BJ (cell line): Measurements from ENCODE around the gene NXPH3. TPM values are rescaled to one million over a fixed set of nuclear protein-coding genes. Genes with fewer than 3 reads are reported as not detected.

ENCODE experiments used
- CTCF ChIA-PET: fragments of 350-600 bp; formaldehyde crosslinking; extraction: SDS; loops from one replicate; lab custom pipeline; 2021; ENCODE audit warnings: antibody characterized with exemption, inconsistent platforms; lab: Yijun Ruan, JAX
- POLR2A ChIA-PET: fragments of 300-600 bp; sonication (Branson Sonifier 250); formaldehyde crosslinking; extraction: SDS; loops from one replicate; lab custom pipeline; 2021; ENCODE audit warnings: antibody characterized with exemption; lab: Charles Lee
- DNase-seq: peaks from one replicate; pipeline ENCODE4 v3.0.0-alpha.2; 2011; ENCODE audit warnings: low read depth
- H3K27me3 ChIP-seq: 2 replicates; pipeline ENCODE4 v1.6.0; 2011; ENCODE audit warnings: low read length; ENCODE audit not compliant: control insufficient read depth, insufficient read depth
- H3K36me3 ChIP-seq: 2 replicates; pipeline ENCODE4 v1.5.1; 2011; ENCODE audit warnings: low read length; ENCODE audit not compliant: control insufficient read depth, insufficient read depth
- H3K4me3 ChIP-seq: 2 replicates; pipeline ENCODE4 v1.5.1; 2011; ENCODE audit warnings: low read depth, mild to moderate bottlenecking, control low read depth, low read length
- CTCF ChIP-seq: IDR thresholded peaks from 2 replicates; pipeline ENCODE4 v1.5.1; 2011; ENCODE audit warnings: low read depth, mild to moderate bottlenecking, control low read depth, inconsistent platforms, low read length, moderate library complexity; ENCODE audit not compliant: insufficient read depth
- polyA minus RNA-seq: library from RNA; depleted of rRNA, polyadenylated mRNA; stranded (reverse); fragments of >200 nt; gene quantifications from 2 replicates; pipeline ENCODE4 v1.2.3, GENCODE V29; 2011; rRNA and poly(A)+ RNA removed
- polyA plus RNA-seq: library from polyadenylated mRNA; depleted of rRNA; stranded (reverse); fragments of >200 nt; gene quantifications from 2 replicates; pipeline ENCODE4 v1.2.3, GENCODE V29; 2011; rRNA removed

Gene NXPH3
- polyA plus RNA-seq (5.0 and 9.3 TPM in 2 replicates), polyA minus RNA-seq (4.7 and 6.1 TPM in 2 replicates)

- POLR2A ChIA-PET, result no interaction called here
Measured at GRCh38 chr17:49575679-49576087, at the start of gene NXPH3. TSS of gene NXPH3 (plus strand) at chr17:49575871. CDS start at chr17:49576220, 349 bp downstream.

GRCh38 chr17:49527927-49528651 is 47.6 kb upstream of the NXPH3 start:
- POLR2A ChIA-PET, result no interaction called here
- CTCF ChIA-PET, result interaction anchor here (1.0 kb wide), 2 partner anchors 14 to 29 kb away, joined by 3 read pairs; no protein-coding TSS in a partner anchor
- Histone ChIP-seq H3K4me3 (no peak overlapping the region), H3K27me3 (peaks cover 11% of the 10 kb centered on the region), H3K36me3 (no peaks in the 10 kb centered on the region)
- DNase-seq, result no peak
- TF ChIP-seq CTCF, result no peak

More at GRCh38 chr17:49575679-49576087, at the start of gene NXPH3:
- TF ChIP-seq CTCF, result peak; percentile 24; the same call in 1 of the 2 replicates
- Histone ChIP-seq H3K36me3 (no peaks in the 10 kb centered on the region), H3K4me3 (peak within 1 kb of the TSS; percentile 72), H3K27me3 (no peaks in the 10 kb centered on the region; the same call in 1 of the 2 replicates)
- no peak for DNase-seq
- CTCF ChIA-PET, result interaction anchor here (0.6 to 18.4 kb wide), 13 partner anchors 10 to 423 kb away, joined by 3 to 638 read pairs (median 5); partner anchors contain the start of genes SLC35B1 and SPOP

GRCh38 chr17:49528966-49529365 is 46.7 kb upstream of the NXPH3 start:
- ChIA-PET CTCF (interaction anchor here (0.6 kb wide), 1 partner anchor 270 kb away, joined by 3 read pairs; no protein-coding TSS in a partner anchor), POLR2A (no interaction called here)
- TF ChIP-seq CTCF, result no peak
- DNase-seq, result no peak
- Histone ChIP-seq H3K27me3 (peaks cover 17% of the 10 kb centered on the region), H3K36me3 (no peaks in the 10 kb centered on the region), H3K4me3 (no peak overlapping the region)

GRCh38 chr17:49530118-49530517 is 45.6 kb upstream of the NXPH3 start:
- H3K36me3 ChIP-seq, result no peaks in the 10 kb centered on the region
- CTCF ChIA-PET, result no interaction called here
- no peak for DNase-seq
- no peak overlapping the region for H3K4me3 ChIP-seq
- POLR2A ChIA-PET, result no interaction called here
- peaks cover 18% of the 10 kb centered on the region for H3K27me3 ChIP-seq
- TF ChIP-seq CTCF, result no peak

GRCh38 chr17:49543860-49544259 is 31.8 kb upstream of the NXPH3 start:
- Histone ChIP-seq H3K4me3 (no peak overlapping the region), H3K36me3 (no peaks in the 10 kb centered on the region), H3K27me3 (peaks cover 9% of the 10 kb centered on the region)
- ChIA-PET CTCF (interaction anchor here (1.3 to 5.5 kb wide), 2 partner anchors 13 to 47 kb away, joined by 5 to 43 read pairs; no protein-coding TSS in a partner anchor), POLR2A (interaction anchor here (0.6 kb wide), 1 partner anchor 1893 kb away, joined by 5 read pairs; no protein-coding TSS in a partner anchor)
- no peak for DNase-seq
- no peak for TF ChIP-seq CTCF
